SK-N-SH treated with all-trans-retinoic acid at 6 μM for 48 hours (cell line): ENCODE measurements around the gene PRRC2B.

ENCODE experiments used
- ATAC-seq: fragments of 200-7000 bp; cut with Tn5 transposase; 3 replicates; pipeline ENCODE4 v1.9.1; 2020; ENCODE audit warnings: mild to moderate bottlenecking, moderate library complexity
- ARNTL ChIP-seq: fragments of 450-650 bp; formaldehyde crosslinking; IDR thresholded peaks from 2 replicates; pipeline ENCODE4 v1.5.0; 2020; ENCODE audit warnings: low read depth, mild to moderate bottlenecking, moderate library complexity, borderline replicate concordance
- BACH2 ChIP-seq: fragments of 250-450 bp; sonication (Bioruptor Pico); IDR thresholded peaks from 2 replicates; pipeline ENCODE4 v1.9.0; 2021; ENCODE audit warnings: mild to moderate bottlenecking, borderline replicate concordance
- CREB5 ChIP-seq: fragments of 250-450 bp; sonication (Bioruptor Pico); IDR thresholded peaks from 2 replicates; pipeline ENCODE4 v1.5.1; 2020; ENCODE audit warnings: low read depth, mild to moderate bottlenecking, moderate library complexity
- CSDC2 ChIP-seq: fragments of 250-450 bp; sonication (Bioruptor Pico); IDR thresholded peaks from 2 replicates; pipeline ENCODE4 v1.5.0; 2020; ENCODE audit warnings: mild to moderate bottlenecking, moderate library complexity
- CSRNP3 ChIP-seq: fragments of 250-450 bp; sonication (Bioruptor Pico); IDR thresholded peaks from 2 replicates; pipeline ENCODE4 v1.5.1; 2021; ENCODE audit warnings: mild to moderate bottlenecking, moderate library complexity
- ESRRG ChIP-seq: fragments of 250-450 bp; sonication (Bioruptor Pico); IDR thresholded peaks from 2 replicates; pipeline ENCODE4 v1.6.1; 2021; ENCODE audit warnings: mild to moderate bottlenecking
- GLIS3 ChIP-seq: fragments of 250-450 bp; sonication (Bioruptor Pico); IDR thresholded peaks from 2 replicates; pipeline ENCODE4 v1.5.0; 2020; ENCODE audit warnings: mild to moderate bottlenecking, moderate library complexity
- ISL1 ChIP-seq: fragments of 250-450 bp; sonication (Bioruptor Pico); IDR thresholded peaks from 2 replicates; pipeline ENCODE4 v2.1.2; 2022; ENCODE audit warnings: mild to moderate bottlenecking, moderate library complexity
- OSR1 ChIP-seq: fragments of 250-450 bp; sonication (Bioruptor Pico); IDR thresholded peaks from 2 replicates; pipeline ENCODE4 v1.8.0; 2022; ENCODE audit warnings: moderate library complexity, mild to moderate bottlenecking, inconsistent platforms
- PATZ1 ChIP-seq: fragments of 250-450 bp; sonication (Bioruptor Pico); IDR thresholded peaks from 2 replicates; pipeline ENCODE4 v1.8.0; 2020; ENCODE audit warnings: mild to moderate bottlenecking, moderate library complexity, borderline replicate concordance
- POU6F1 ChIP-seq: fragments of 250-450 bp; sonication (Bioruptor Pico); IDR thresholded peaks from 2 replicates; pipeline ENCODE4 v1.8.0; 2021; ENCODE audit warnings: low read depth, mild to moderate bottlenecking, moderate library complexity, borderline replicate concordance
- RARB ChIP-seq: fragments of 250-450 bp; sonication (Bioruptor Pico); IDR thresholded peaks from 2 replicates; pipeline ENCODE4 v1.8.0; 2021; ENCODE audit warnings: mild to moderate bottlenecking, moderate library complexity
- SNAI2 ChIP-seq: fragments of 250-450 bp; sonication (Bioruptor Pico); IDR thresholded peaks from 2 replicates; pipeline ENCODE4 v1.5.0; 2020; ENCODE audit warnings: mild to moderate bottlenecking, moderate library complexity
- TCF4 ChIP-seq: fragments of 250-450 bp; sonication (Bioruptor Pico); IDR thresholded peaks from 2 replicates; pipeline ENCODE4 v1.8.0; 2021; ENCODE audit warnings: mild to moderate bottlenecking, moderate library complexity, borderline replicate concordance
- TOX ChIP-seq: fragments of 250-450 bp; sonication (Bioruptor Pico); IDR thresholded peaks from 2 replicates; pipeline ENCODE4 v1.8.0; 2021; ENCODE audit warnings: mild to moderate bottlenecking, moderate library complexity, borderline replicate concordance
- TSHZ2 ChIP-seq: fragments of 250-450 bp; sonication (Bioruptor Pico); IDR thresholded peaks from 2 replicates; pipeline ENCODE4 v1.5.0; 2020; ENCODE audit warnings: mild to moderate bottlenecking, moderate library complexity
- ZC3H10 ChIP-seq: fragments of 250-450 bp; sonication (Bioruptor Pico); IDR thresholded peaks from 2 replicates; pipeline ENCODE4 v1.5.1; 2021; ENCODE audit warnings: mild to moderate bottlenecking, moderate library complexity
- ZFP3 ChIP-seq: fragments of 250-450 bp; sonication (Bioruptor Pico); IDR thresholded peaks from 2 replicates; pipeline ENCODE4 v1.5.0; 2020; ENCODE audit warnings: mild to moderate bottlenecking, moderate library complexity
- ZFP30 ChIP-seq: fragments of 450-650 bp; formaldehyde crosslinking; IDR thresholded peaks from 2 replicates; pipeline ENCODE4 v1.5.0; 2022; ENCODE audit warnings: mild to moderate bottlenecking, moderate library complexity
- ZNF565 ChIP-seq: fragments of 450-650 bp; formaldehyde crosslinking; conservative IDR thresholded peaks from 2 replicates; pipeline ENCODE4 v1.5.0; 2020; ENCODE audit warnings: low read depth, mild to moderate bottlenecking, moderate library complexity
- ZNF70 ChIP-seq: fragments of 450-650 bp; formaldehyde crosslinking; IDR thresholded peaks from 2 replicates; pipeline ENCODE4 v1.5.0; 2020; ENCODE audit warnings: mild to moderate bottlenecking, moderate library complexity
- ZNF8 ChIP-seq: fragments of 450-650 bp; formaldehyde crosslinking; IDR thresholded peaks from 2 replicates; pipeline ENCODE4 v1.5.0; 2020; ENCODE audit warnings: mild to moderate bottlenecking, moderate library complexity

The PRRC2B gene

GRCh38 chr9:131438190-131438589, 44.3 kb downstream of the PRRC2B start (continued):
- TF ChIP-seq TSHZ2 = no peak
- no peak for TF ChIP-seq ZNF565 (CRISPR knock-in tag)

- ATAC-seq = no peak
Measured at GRCh38 chr9:131439224-131439623, 45.3 kb downstream of the PRRC2B start.

GRCh38 chr9:131441441-131441840, 47.6 kb downstream of the PRRC2B start:
- ATAC-seq = no peak
- TF ChIP-seq ZNF565 (CRISPR knock-in tag) (no peak), CREB5 (no peak), SNAI2 (CRISPR knock-in tag) (no peak), ISL1 (CRISPR knock-in tag) (no peak), ZNF70 (no peak), ZNF8 (CRISPR knock-in tag) (no peak), GLIS3 (no peak), OSR1 (no peak), TOX (CRISPR knock-in tag) (no peak), CSDC2 (no peak), TCF4 (CRISPR knock-in tag) (no peak), ZFP3 (CRISPR knock-in tag) (no peak), CSRNP3 (CRISPR knock-in tag) (no peak)

More at GRCh38 chr9:131439224-131439623, 45.3 kb downstream of the PRRC2B start:
- no peak for TF ChIP-seq SNAI2 (CRISPR knock-in tag)
- no peak for TF ChIP-seq TOX (CRISPR knock-in tag)
- TF ChIP-seq GLIS3 = no peak

- TF ChIP-seq ARNTL (CRISPR knock-in tag) = no peak
- no peak for TF ChIP-seq SNAI2 (CRISPR knock-in tag)
- no peak for TF ChIP-seq RARB (CRISPR knock-in tag)
- no peak for TF ChIP-seq OSR1
- TF ChIP-seq GLIS3 = no peak
- TF ChIP-seq TOX (CRISPR knock-in tag) = no peak
- TF ChIP-seq ZFP30 (CRISPR knock-in tag) = no peak
- TF ChIP-seq ZC3H10 (CRISPR knock-in tag) = no peak
- TF ChIP-seq POU6F1 (CRISPR knock-in tag) = no peak
- no peak for TF ChIP-seq ESRRG (CRISPR knock-in tag)
- no peak for TF ChIP-seq TCF4 (CRISPR knock-in tag)
- TF ChIP-seq ZNF565 (CRISPR knock-in tag) = no peak
- TF ChIP-seq ZFP3 (CRISPR knock-in tag) = no peak
- no peak for TF ChIP-seq ZNF70
- no peak for TF ChIP-seq CREB5
- TF ChIP-seq PATZ1 = no peak
- no peak for TF ChIP-seq CSDC2
- no peak for TF ChIP-seq BACH2 (CRISPR knock-in tag)
- TF ChIP-seq TSHZ2 = no peak
- no peak for TF ChIP-seq ZNF8 (CRISPR knock-in tag)
- ATAC-seq = no peak
Measured at GRCh38 chr9:131442351-131442750, 48.5 kb downstream of the PRRC2B start.
